MCF 10A (cell line): Measurements from ENCODE around the gene SLC51B. TPM values are rescaled to one million over a fixed set of nuclear protein-coding genes. Genes with fewer than 3 reads are reported as not detected.

ENCODE experiments used
- BruUV-seq: library from RNA; stranded (reverse); fragments of 400-500 nt; replicated peaks from 2 replicates; lab custom pipeline; 2021; lab: Mats Ljungman, UMichigan
- CTCF ChIA-PET: fragments of 300-600 bp; sonication (Branson Sonifier 250); formaldehyde crosslinking; extraction: SDS; loops from one replicate; lab custom pipeline; 2021; ENCODE audit warnings: antibody characterized with exemption, inconsistent platforms; lab: Yijun Ruan, JAX
- POLR2A ChIA-PET: fragments of 300-600, 350-650 bp; sonication (Branson Sonifier 250); formaldehyde crosslinking; extraction: SDS; loops from one replicate; lab custom pipeline; 2020; ENCODE audit warnings: antibody characterized with exemption, inconsistent platforms; lab: Yijun Ruan, JAX
- DNase-seq: peaks from one replicate; pipeline ENCODE4 v3.0.0-alpha.2; 2018; ENCODE audit not compliant: unreplicated experiment
- H3K27ac Mint-ChIP-seq: one replicate; pipeline ENCODE4 v1.8.0; 2022; ENCODE audit warnings: mild to moderate bottlenecking, low read depth, mixed read lengths; ENCODE audit not compliant: unreplicated experiment
- H3K27me3 Mint-ChIP-seq: one replicate; pipeline ENCODE4 v1.8.0; 2022; ENCODE audit warnings: mixed read lengths; ENCODE audit not compliant: insufficient read depth, unreplicated experiment
- H3K36me3 Mint-ChIP-seq: one replicate; pipeline ENCODE4 v1.8.0; 2022; ENCODE audit warnings: mild to moderate bottlenecking, moderate library complexity, mixed read lengths; ENCODE audit not compliant: insufficient read depth, unreplicated experiment
- H3K4me1 Mint-ChIP-seq: one replicate; pipeline ENCODE4 v1.8.0; 2022; ENCODE audit warnings: mixed read lengths; ENCODE audit not compliant: insufficient read depth, unreplicated experiment
- H3K4me3 Mint-ChIP-seq: one replicate; pipeline ENCODE4 v1.8.0; 2022; ENCODE audit warnings: mild to moderate bottlenecking, moderate library complexity, mixed read lengths; ENCODE audit not compliant: unreplicated experiment
- H3K9me3 Mint-ChIP-seq: one replicate; pipeline ENCODE4 v1.8.0; 2022; ENCODE audit warnings: mixed read lengths; ENCODE audit not compliant: unreplicated experiment
- CTCF ChIP-seq: fragments of 200-600 bp; IDR thresholded peaks from one replicate; pipeline ENCODE4 v1.8.0; 2022; ENCODE audit warnings: antibody characterized with exemption, mild to moderate bottlenecking; ENCODE audit not compliant: unreplicated experiment
- intact Hi-C: fragments of 100-400 bp; cut with micrococcal nuclease; formaldehyde crosslinking; loops from 2 replicates; pipeline ENCODE4 v1.14.1; 2022
- total RNA-seq: library from RNA; stranded (reverse); gene quantifications from 2 replicates; pipeline ENCODE4 v1.2.3, GENCODE V29; 2022

SLC51B gene
- total RNA-seq, 1 experiment from 2014 or later: not detected

- Mint-ChIP-seq H3K9me3 (no peaks in the 10 kb centered on the region), H3K27me3 (no peaks in the 10 kb centered on the region), H3K4me1 (peaks cover 27% of the 10 kb centered on the region), H3K4me3 (peak overlapping the region; percentile 73), H3K36me3 (peaks cover 28% of the 10 kb centered on the region), H3K27ac (peak overlapping the region; percentile 5)
- intact Hi-C loops: no loop called here
- no peak for TF ChIP-seq CTCF
- ChIA-PET CTCF (interaction anchor here (0.6 kb wide), 1 partner anchor 375 kb away, joined by 3 read pairs; no protein-coding TSS in a partner anchor), POLR2A (interaction anchor here (0.9 to 1.5 kb wide), 3 partner anchors 12 to 38 kb away, joined by 3 to 4 read pairs (median 3); partner anchors contain the start of gene SPG21)
- TSS peak; percentile 28 for BruUV-seq
- DNase-seq: no peak
Observed at GRCh38 chr15:65028338-65028737, 16.8 kb upstream of the SLC51B start.

- Mint-ChIP-seq H3K4me3 (peak within 1 kb of the TSS; percentile 73), H3K9me3 (no peaks in the 10 kb centered on the region), H3K4me1 (peaks cover 27% of the 10 kb centered on the region), H3K27ac (peak within 1 kb of the TSS; percentile 5), H3K27me3 (no peaks in the 10 kb centered on the region), H3K36me3 (peaks cover 20% of the 10 kb centered on the region)
- ChIA-PET POLR2A (interaction anchor here (1.5 kb wide), 1 partner anchor 39 kb away, joined by 4 read pairs; the partner anchor contains the start of gene SPG21), CTCF (interaction anchor here (0.6 to 0.9 kb wide), 2 partner anchors 151 to 376 kb away, joined by 3 read pairs; no protein-coding TSS in a partner anchor)
- DNase-seq: peak; percentile 84
- intact Hi-C loops: no loop called here
- TF ChIP-seq CTCF: no peak
- BruUV-seq: no TSS peak
Observed at GRCh38 chr15:65028921-65029735, 16.1 kb upstream of the SLC51B start, which contains the start of gene MTFMT. TSS of gene MTFMT (minus strand) at chr15:65029639. CDS start at chr15:65029613, 26 bp downstream.

- H3K27me3 Mint-ChIP-seq: no peaks in the 10 kb centered on the region
- H3K36me3 Mint-ChIP-seq: peaks cover 14% of the 10 kb centered on the region
- peaks cover 22% of the 10 kb centered on the region for H3K4me1 Mint-ChIP-seq
- no peak for DNase-seq
- intact Hi-C loops: loop anchor here (5.0 kb wide), 1 partner anchor 297 kb away; no protein-coding TSS in a partner anchor
- POLR2A ChIA-PET: interaction anchor here (0.7 to 0.9 kb wide), 2 partner anchors 153 to 359 kb away, joined by 3 read pairs; no protein-coding TSS in a partner anchor
- no TSS peak for BruUV-seq
- no peak for TF ChIP-seq CTCF
- H3K9me3 Mint-ChIP-seq: no peaks in the 10 kb centered on the region
- H3K27ac Mint-ChIP-seq: no peak overlapping the region
- H3K4me3 Mint-ChIP-seq: peak overlapping the region; percentile 73
- CTCF ChIA-PET: interaction anchor here (0.9 kb wide), 1 partner anchor 150 kb away, joined by 3 read pairs; no protein-coding TSS in a partner anchor
Observed at GRCh38 chr15:65029736-65030208, 15.4 kb upstream of the SLC51B start.
